ENCODE data around the gene SHD. TPM values are rescaled to one million over a fixed set of nuclear protein-coding genes. Genes with fewer than 3 reads are reported as not detected.
"Not testable (repeated sequence)": the region's sequence is repeated elsewhere in the genome, so short reads cannot be mapped to it uniquely, and the experiment has no call there.

SHD gene
- total and polyA plus RNA-seq, 3 experiments from 2014 or later, result not detected

GRCh38 chr19:4326837-4327251 is 47.8 kb downstream of the SHD start:
- no peaks in the 10 kb centered on the region for H3K36me3 Mint-ChIP-seq
- Histone ChIP-seq H3K4me3 (ENCODE audit: low read length) (peak overlapping the region; percentile 81), H3K36me3 (ENCODE audit: insufficient read depth, low read length) (no peaks in the 10 kb centered on the region), H3K4me1 (ENCODE audit: insufficient read depth, low read length) (peaks cover 11% of the 10 kb centered on the region), H3K27me3 (ENCODE audit: insufficient read depth, low read length, poor library complexity, severe bottlenecking) (no peaks in the 10 kb centered on the region), H3K27ac (ENCODE audit: low read depth, low read length) (peak overlapping the region; percentile 47), H3K9me3 (ENCODE audit: low read length) (no peaks in the 10 kb centered on the region)
- H3K4me1 Mint-ChIP-seq, result peaks cover 20 to 30% (median 24%) of the 10 kb centered on the region in 3 donors
- POLR2A ChIA-PET, result no interaction called here
- peak overlapping the region in 2 of 8 donors; percentile 38 to 75 for H3K27ac Mint-ChIP-seq
- peaks cover 0 to 2% (median 0%) of the 10 kb centered on the region in 5 donors for H3K9me3 Mint-ChIP-seq
- peak in 2 of 5 donors; percentile 19 to 34 for DNase-seq
- H3K27me3 Mint-ChIP-seq, result peaks cover 2 to 4% of the 10 kb centered on the region in 2 donors
- H3K4me3 Mint-ChIP-seq, result peak overlapping the region in 6 of 7 donors; percentile 80 to 86 (median 84)
- CTCF ChIA-PET, result no interaction called here

GRCh38 chr19:4327252-4327876 is 48.3 kb downstream of the SHD start:
- H3K27me3 ChIP-seq (ENCODE audit: insufficient read depth, low read length, poor library complexity, severe bottlenecking), result no peaks in the 10 kb centered on the region
- H3K36me3 Mint-ChIP-seq, result no peaks in the 10 kb centered on the region
- peaks cover 0 to 2% (median 0%) of the 10 kb centered on the region in 5 donors for H3K9me3 Mint-ChIP-seq
- H3K27ac ChIP-seq (ENCODE audit: low read depth, low read length), result peak overlapping the region; percentile 47
- POLR2A ChIA-PET, result interaction anchor here (1.0 to 1.1 kb wide), 2 partner anchors 16 to 81 kb away, joined by 3 to 12 read pairs; partner anchors contain the start of genes MPND and YJU2
- peaks cover 11% of the 10 kb centered on the region for H3K4me1 ChIP-seq (ENCODE audit: insufficient read depth, low read length)
- no peaks in the 10 kb centered on the region for H3K36me3 ChIP-seq (ENCODE audit: insufficient read depth, low read length)
- peaks cover 20 to 30% (median 24%) of the 10 kb centered on the region in 3 donors for H3K4me1 Mint-ChIP-seq
- H3K9me3 ChIP-seq (ENCODE audit: low read length), result no peaks in the 10 kb centered on the region
- H3K27me3 Mint-ChIP-seq, result peaks cover 2 to 4% of the 10 kb centered on the region in 2 donors
- H3K27ac Mint-ChIP-seq, result peak overlapping the region in 7 of 8 donors; percentile 29 to 94 (median 60)
- peak overlapping the region; percentile 80 to 88 (median 83) for H3K4me3 Mint-ChIP-seq
- H3K4me3 ChIP-seq (ENCODE audit: low read length), result peak overlapping the region; percentile 81
- DNase-seq, result peak; percentile 46 to 76 (median 58)
- CTCF ChIA-PET, result interaction anchor here (0.8 to 1.0 kb wide), 2 partner anchors 15 to 24 kb away, joined by 3 to 6 read pairs; no protein-coding TSS in a partner anchor

- CTCF ChIA-PET, result interaction anchor here (0.8 to 1.0 kb wide), 3 partner anchors 15 to 42 kb away, joined by 3 to 6 read pairs (median 4); no protein-coding TSS in a partner anchor
- Histone ChIP-seq H3K4me1 (ENCODE audit: insufficient read depth, low read length) (peaks cover 11% of the 10 kb centered on the region), H3K36me3 (ENCODE audit: insufficient read depth, low read length) (no peaks in the 10 kb centered on the region), H3K4me3 (ENCODE audit: low read length) (peak overlapping the region; percentile 81), H3K27ac (ENCODE audit: low read depth, low read length) (no peak overlapping the region), H3K27me3 (ENCODE audit: insufficient read depth, low read length, poor library complexity, severe bottlenecking) (no peaks in the 10 kb centered on the region), H3K9me3 (ENCODE audit: low read length) (no peaks in the 10 kb centered on the region)
- DNase-seq, result no peak
- Mint-ChIP-seq H3K4me1 (peaks cover 20 to 30% (median 24%) of the 10 kb centered on the region in 3 donors), H3K27ac (peak overlapping the region in 5 of 8 donors; percentile 29 to 94 (median 68)), H3K27me3 (peaks cover 2 to 4% of the 10 kb centered on the region in 2 donors), H3K36me3 (no peaks in the 10 kb centered on the region), H3K4me3 (peak overlapping the region; percentile 80 to 88 (median 83)), H3K9me3 (peaks cover 0 to 2% (median 0%) of the 10 kb centered on the region in 5 donors)
- POLR2A ChIA-PET, result interaction anchor here (1.0 to 1.1 kb wide), 2 partner anchors 15 to 81 kb away, joined by 3 to 12 read pairs; partner anchors contain the start of genes MPND and YJU2
These were observed 48.8 kb downstream of the SHD start for GRCh38 chr19:4327877-4328242.

GRCh38 chr19:4328243-4328990 is 49.4 kb downstream of the SHD start:
- no peaks in the 10 kb centered on the region for H3K36me3 Mint-ChIP-seq
- H3K9me3 ChIP-seq (ENCODE audit: low read length), result no peaks in the 10 kb centered on the region
- peak overlapping the region; percentile 80 to 91 (median 85) for H3K4me3 Mint-ChIP-seq
- peaks cover 2 to 4% of the 10 kb centered on the region in 2 donors for H3K27me3 Mint-ChIP-seq
- no peaks in the 10 kb centered on the region for H3K27me3 ChIP-seq (ENCODE audit: insufficient read depth, low read length, poor library complexity, severe bottlenecking)
- CTCF ChIA-PET, result interaction anchor here (0.8 to 1.0 kb wide), 3 partner anchors 14 to 41 kb away, joined by 3 to 6 read pairs (median 4); no protein-coding TSS in a partner anchor
- peak; percentile 78 to 96 (median 92) for DNase-seq
- H3K36me3 ChIP-seq (ENCODE audit: insufficient read depth, low read length), result no peaks in the 10 kb centered on the region
- H3K4me1 Mint-ChIP-seq, result peaks cover 20 to 30% (median 24%) of the 10 kb centered on the region in 3 donors
- peaks cover 11% of the 10 kb centered on the region for H3K4me1 ChIP-seq (ENCODE audit: insufficient read depth, low read length)
- H3K9me3 Mint-ChIP-seq, result peaks cover 0 to 2% (median 0%) of the 10 kb centered on the region in 5 donors
- H3K27ac ChIP-seq (ENCODE audit: low read depth, low read length), result peak overlapping the region; percentile 38
- peak overlapping the region; percentile 81 for H3K4me3 ChIP-seq (ENCODE audit: low read length)
- peak overlapping the region; percentile 35 to 94 (median 77) for H3K27ac Mint-ChIP-seq
- POLR2A ChIA-PET, result interaction anchor here (1.0 to 1.1 kb wide), 2 partner anchors 14 to 82 kb away, joined by 3 to 12 read pairs; partner anchors contain the start of genes MPND and YJU2

GRCh38 chr19:4328991-4329681 is 50.1 kb downstream of the SHD start:
- DNase-seq, result peak in 4 of 5 donors; percentile 15 to 59 (median 20)
- Mint-ChIP-seq H3K4me1 (peaks cover 20 to 30% (median 24%) of the 10 kb centered on the region in 3 donors), H3K4me3 (peak overlapping the region; percentile 80 to 91 (median 85)), H3K27ac (peak overlapping the region in 3 of 8 donors; percentile 53 to 91 (median 83))
- H3K9me3 ChIP-seq (ENCODE audit: low read length); H3K27me3 Mint-ChIP-seq; H3K36me3 Mint-ChIP-seq; CTCF ChIA-PET; POLR2A ChIA-PET; H3K9me3 Mint-ChIP-seq; H3K27me3 ChIP-seq (ENCODE audit: insufficient read depth, low read length, poor library complexity, severe bottlenecking); H3K36me3 ChIP-seq (ENCODE audit: insufficient read depth, low read length): not testable (repeated sequence)
- Histone ChIP-seq H3K4me3 (ENCODE audit: low read length) (peak overlapping the region; percentile 68), H3K27ac (ENCODE audit: low read depth, low read length) (peak overlapping the region; percentile 38), H3K4me1 (ENCODE audit: insufficient read depth, low read length) (peaks cover 11% of the 10 kb centered on the region)

DNA sequence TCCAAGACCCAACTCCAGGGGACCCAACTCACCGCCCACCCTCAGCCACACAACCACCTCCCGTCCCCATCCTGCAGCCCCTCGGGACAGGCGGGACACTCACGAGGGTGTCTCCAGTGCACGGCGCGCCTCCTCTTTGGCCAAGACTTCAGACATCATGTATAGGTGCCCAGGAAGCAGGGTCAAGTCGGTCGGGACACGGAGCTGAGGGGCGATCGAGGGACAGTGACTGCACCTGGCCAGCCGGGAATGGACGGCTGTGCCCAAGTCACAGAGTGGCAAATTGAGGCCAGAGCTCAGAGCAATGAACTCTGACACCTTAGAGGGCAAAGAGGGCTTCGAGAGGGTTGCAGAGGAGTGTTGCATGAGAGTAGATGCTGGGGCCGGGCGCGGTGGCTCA is 50.8 kb downstream of the SHD start:
- POLR2A ChIA-PET, result no interaction called here
- Histone ChIP-seq H3K9me3 (ENCODE audit: low read length) (no peaks in the 10 kb centered on the region), H3K36me3 (ENCODE audit: insufficient read depth, low read length) (no peaks in the 10 kb centered on the region), H3K4me1 (ENCODE audit: insufficient read depth, low read length) (peaks cover 11% of the 10 kb centered on the region), H3K27me3 (ENCODE audit: insufficient read depth, low read length, poor library complexity, severe bottlenecking) (no peaks in the 10 kb centered on the region), H3K4me3 (ENCODE audit: low read length) (no peak overlapping the region), H3K27ac (ENCODE audit: low read depth, low read length) (no peak overlapping the region)
- H3K9me3 Mint-ChIP-seq, result peaks cover 0 to 2% (median 0%) of the 10 kb centered on the region in 5 donors
- H3K4me1 Mint-ChIP-seq, result peaks cover 20 to 30% (median 24%) of the 10 kb centered on the region in 3 donors
- H3K4me3 Mint-ChIP-seq, result peak overlapping the region in 3 of 7 donors; percentile 37 to 45 (median 41)
- CTCF ChIA-PET, result no interaction called here
- no peaks in the 10 kb centered on the region for H3K36me3 Mint-ChIP-seq
- peaks cover 2 to 4% of the 10 kb centered on the region in 2 donors for H3K27me3 Mint-ChIP-seq
- H3K27ac Mint-ChIP-seq, result peak overlapping the region in 1 of 8 donors; percentile 60
- DNase-seq, result no peak

GRCh38 chr19:4334929-4335570 is 56.0 kb downstream of the SHD start:
- Mint-ChIP-seq H3K27ac (peak overlapping the region in 1 of 8 donors; percentile 27), H3K27me3 (no peaks in the 10 kb centered on the region), H3K4me1 (peaks cover 12 to 19% (median 18%) of the 10 kb centered on the region in 3 donors), H3K9me3 (no peaks in the 10 kb centered on the region), H3K36me3 (no peaks in the 10 kb centered on the region), H3K4me3 (peak overlapping the region in 1 of 7 donors; percentile 64)
- Histone ChIP-seq H3K9me3 (ENCODE audit: low read length) (no peaks in the 10 kb centered on the region), H3K27ac (ENCODE audit: low read depth, low read length) (no peak overlapping the region), H3K36me3 (ENCODE audit: insufficient read depth, low read length) (no peaks in the 10 kb centered on the region), H3K27me3 (ENCODE audit: insufficient read depth, low read length, poor library complexity, severe bottlenecking) (no peaks in the 10 kb centered on the region), H3K4me1 (ENCODE audit: insufficient read depth, low read length) (peaks cover 9% of the 10 kb centered on the region), H3K4me3 (ENCODE audit: low read length) (no peak overlapping the region)
- ChIA-PET POLR2A (no interaction called here), CTCF (no interaction called here)
- DNase-seq, result no peak
